ENCODE measurements around the gene SLC17A8.

Gene SLC17A8

GRCh38 chr12:100447381-100447780 is 90.5 kb downstream of the SLC17A8 start:
- in situ Hi-C loops (cut with MboI; ENCODE audit: low sequenced_read_pairs): no loop called here
- Histone ChIP-seq H3K4me3 (no peak overlapping the region), H3K4me1 (no peaks in the 10 kb centered on the region), H3K36me3 (replicated peaks) (no peaks in the 10 kb centered on the region), H3K9me3 (no peaks in the 10 kb centered on the region), H3K27me3 (ENCODE audit: low read depth) (no peaks in the 10 kb centered on the region)
- no peak for DNase-seq (ENCODE audit: low spot score in 2 of 2)

GRCh38 chr12:100448656-100449055 is 91.8 kb downstream of the SLC17A8 start:
- Histone ChIP-seq H3K4me3 (no peak overlapping the region), H3K9me3 (no peaks in the 10 kb centered on the region), H3K36me3 (replicated peaks) (no peaks in the 10 kb centered on the region), H3K27me3 (ENCODE audit: low read depth) (no peaks in the 10 kb centered on the region), H3K4me1 (no peaks in the 10 kb centered on the region)
- in situ Hi-C loops (cut with MboI; ENCODE audit: low sequenced_read_pairs): no loop called here
- DNase-seq (ENCODE audit: low spot score in 2 of 2): no peak

GRCh38 chr12:100450735-100451134 is 93.9 kb downstream of the SLC17A8 start:
- in situ Hi-C loops (cut with MboI; ENCODE audit: low sequenced_read_pairs): no loop called here
- Histone ChIP-seq H3K4me3 (no peak overlapping the region), H3K36me3 (replicated peaks) (no peaks in the 10 kb centered on the region), H3K27me3 (ENCODE audit: low read depth) (no peaks in the 10 kb centered on the region), H3K9me3 (no peaks in the 10 kb centered on the region), H3K4me1 (no peaks in the 10 kb centered on the region)
- no peak for DNase-seq (ENCODE audit: low spot score in 2 of 2)

GRCh38 chr12:100453951-100454350 is 97.1 kb downstream of the SLC17A8 start:
- Histone ChIP-seq H3K27me3 (ENCODE audit: low read depth) (no peaks in the 10 kb centered on the region), H3K9me3 (no peaks in the 10 kb centered on the region), H3K4me3 (no peak overlapping the region), H3K4me1 (no peaks in the 10 kb centered on the region), H3K36me3 (replicated peaks) (no peaks in the 10 kb centered on the region)
- in situ Hi-C loops (cut with MboI; ENCODE audit: low sequenced_read_pairs): no loop called here
- DNase-seq (ENCODE audit: low spot score in 2 of 2): no peak

GRCh38 chr12:100455896-100456295 is 99.0 kb downstream of the SLC17A8 start:
- H3K4me1 ChIP-seq: no peaks in the 10 kb centered on the region
- no peak for DNase-seq (ENCODE audit: low spot score in 2 of 2)
- in situ Hi-C loops (cut with MboI; ENCODE audit: low sequenced_read_pairs): no loop called here
- H3K9me3 ChIP-seq: no peaks in the 10 kb centered on the region
- no peaks in the 10 kb centered on the region for H3K36me3 ChIP-seq (replicated peaks)
- H3K4me3 ChIP-seq: no peak overlapping the region
- no peaks in the 10 kb centered on the region for H3K27me3 ChIP-seq (ENCODE audit: low read depth)

GRCh38 chr12:100458191-100458590 is 101.3 kb downstream of the SLC17A8 start:
- H3K27me3 ChIP-seq (ENCODE audit: low read depth): no peaks in the 10 kb centered on the region
- in situ Hi-C loops (cut with MboI; ENCODE audit: low sequenced_read_pairs): no loop called here
- H3K36me3 ChIP-seq (replicated peaks): no peaks in the 10 kb centered on the region
- no peaks in the 10 kb centered on the region for H3K4me1 ChIP-seq
- no peak overlapping the region for H3K4me3 ChIP-seq
- no peaks in the 10 kb centered on the region for H3K9me3 ChIP-seq
- DNase-seq (ENCODE audit: low spot score in 2 of 2): no peak

GRCh38 chr12:100460702-100461101 is 103.8 kb downstream of the SLC17A8 start:
- in situ Hi-C loops (cut with MboI; ENCODE audit: low sequenced_read_pairs): no loop called here
- Histone ChIP-seq H3K4me1 (no peaks in the 10 kb centered on the region), H3K9me3 (no peaks in the 10 kb centered on the region), H3K27me3 (ENCODE audit: low read depth) (no peaks in the 10 kb centered on the region), H3K4me3 (no peak overlapping the region), H3K36me3 (replicated peaks) (no peaks in the 10 kb centered on the region)
- DNase-seq (ENCODE audit: low spot score in 2 of 2): peak in 1 of 2 experiments; percentile 17

- no peak overlapping the region for H3K4me3 ChIP-seq
- no peaks in the 10 kb centered on the region for H3K9me3 ChIP-seq
- H3K4me1 ChIP-seq: no peaks in the 10 kb centered on the region
- H3K36me3 ChIP-seq (replicated peaks): no peaks in the 10 kb centered on the region
- in situ Hi-C loops (cut with MboI; ENCODE audit: low sequenced_read_pairs): no loop called here
- no peak for DNase-seq (ENCODE audit: low spot score in 2 of 2)
- no peaks in the 10 kb centered on the region for H3K27me3 ChIP-seq (ENCODE audit: low read depth)
Observed at GRCh38 chr12:100461330-100461973, 104.6 kb downstream of the SLC17A8 start.

GRCh38 chr12:100463661-100464060 is 106.8 kb downstream of the SLC17A8 start:
- in situ Hi-C loops (cut with MboI; ENCODE audit: low sequenced_read_pairs): no loop called here
- H3K9me3 ChIP-seq: no peaks in the 10 kb centered on the region
- no peak for DNase-seq (ENCODE audit: low spot score in 2 of 2)

GRCh38 chr12:100464529-100464928 is 107.7 kb downstream of the SLC17A8 start:
- Histone ChIP-seq H3K27me3 (ENCODE audit: low read depth) (no peaks in the 10 kb centered on the region), H3K9me3 (no peaks in the 10 kb centered on the region), H3K4me3 (no peak overlapping the region), H3K36me3 (replicated peaks) (no peaks in the 10 kb centered on the region), H3K4me1 (peaks cover 13% of the 10 kb centered on the region)
- no peak for DNase-seq (ENCODE audit: low spot score in 2 of 2)
- in situ Hi-C loops (cut with MboI; ENCODE audit: low sequenced_read_pairs): no loop called here

More at GRCh38 chr12:100463661-100464060, 106.8 kb downstream of the SLC17A8 start:
- Histone ChIP-seq H3K36me3 (replicated peaks) (no peaks in the 10 kb centered on the region), H3K4me3 (no peak overlapping the region), H3K27me3 (ENCODE audit: low read depth) (no peaks in the 10 kb centered on the region), H3K4me1 (peaks cover 4% of the 10 kb centered on the region)

GRCh38 chr12:100468126-100468525 is 111.3 kb downstream of the SLC17A8 start:
- Histone ChIP-seq H3K27me3 (ENCODE audit: low read depth) (no peaks in the 10 kb centered on the region), H3K9me3 (no peaks in the 10 kb centered on the region), H3K36me3 (replicated peaks) (no peaks in the 10 kb centered on the region), H3K4me1 (peaks cover 19% of the 10 kb centered on the region), H3K4me3 (no peak overlapping the region)
- in situ Hi-C loops (cut with MboI; ENCODE audit: low sequenced_read_pairs): no loop called here
- peak; percentile 38 to 56 for DNase-seq (ENCODE audit: low spot score in 2 of 2)

Measured in HAP-1 (cell line).